HepG2 (cell line): ENCODE results near the gene ZBED6. TPM values are rescaled to one million over a fixed set of nuclear protein-coding genes. Genes with fewer than 3 reads are reported as not detected.

Source experiments
- ATAC-seq: fragments of 200-7000 bp; cut with Tn5 transposase; 3 replicates; pipeline ENCODE4 v1.9.1; 2020; ENCODE audit warnings: mild to moderate bottlenecking, moderate library complexity
- BruUV-seq: library from RNA; stranded (reverse); fragments of 400-500 nt; replicated peaks from 2 replicates; lab custom pipeline; 2021; lab: Mats Ljungman, UMichigan
- CTCF ChIA-PET: fragments of 300-600 bp; formaldehyde crosslinking; extraction: SDS; loops from one replicate; lab custom pipeline; 2021; ENCODE audit warnings: low total read pairs, inconsistent platforms, low intra/inter-chr PET ratio; lab: Yijun Ruan, JAX
- POLR2A ChIA-PET: fragments of 350-600 bp; sonication (Branson Sonifier 250); formaldehyde crosslinking; loops from one replicate; lab custom pipeline; 2020; ENCODE audit warnings: antibody characterized with exemption, inconsistent platforms; lab: Yijun Ruan, JAX
- DNase-seq: peaks from one replicate; pipeline ENCODE4 v3.0.0-alpha.2; 2015; ENCODE audit warnings: low spot score
- FAIRE-seq: peaks from 3 replicates; lab custom pipeline; 2011; peaks lifted over from hg19 to GRCh38; lab: Jason Lieb, UNC
- H2AFZ ChIP-seq: one replicate; pipeline ENCODE4 v1.6.1; 2011; ENCODE audit warnings: low read length, inconsistent platforms
- H3K27ac ChIP-seq: fragments of 300-600 bp; 3 replicates; pipeline ENCODE4 v1.8.0; 2011; ENCODE audit warnings: mixed run types, mild to moderate bottlenecking, mixed read lengths, low read length, inconsistent platforms; ENCODE audit not compliant: insufficient read depth; ENCODE audit errors: extremely low read length
- H3K27me3 ChIP-seq, 2 experiments: fragments of 200-600 bp in 1 of 2; 2 replicates in 1 of 2; 3 replicates in 1 of 2; pipeline versions ENCODE4 v1.6.0 to v1.8.0; 2011; ENCODE audit warnings: low read length in 2 of 2, mild to moderate bottlenecking in 2 of 2, moderate library complexity in 2 of 2, inconsistent platforms in 1 of 2; ENCODE audit not compliant: insufficient read depth in 2 of 2, control insufficient read depth in 1 of 2
- H3K36me3 ChIP-seq, 2 experiments: fragments of 200-600 bp in 1 of 2; replicated peaks in 1 of 2; 2 replicates in 1 of 2; 3 replicates in 1 of 2; pipeline versions ENCODE4 v1.5.1 to v1.8.0; 2011; ENCODE audit warnings: low read length in 2 of 2, inconsistent platforms in 1 of 2; ENCODE audit not compliant: insufficient read depth in 2 of 2, control insufficient read depth in 1 of 2
- H3K4me1 ChIP-seq: 2 replicates; pipeline ENCODE4 v1.5.1; 2012; ENCODE audit warnings: low read length, inconsistent platforms; ENCODE audit not compliant: insufficient read depth
- H3K4me2 ChIP-seq: 2 replicates; pipeline ENCODE4 v1.6.0; 2011; ENCODE audit warnings: low read depth, low read length, inconsistent platforms
- H3K4me3 ChIP-seq, 3 experiments: fragments of 200-600 bp in 1 of 3; sonication (generic), shearing (Covaris generic) in 1 of 3; replicated peaks in 1 of 3; 2 replicates each; pipeline ENCODE4 v1.5.1; 2011 to 2016; ENCODE audit warnings: low read length in 3 of 3, inconsistent platforms in 2 of 3, low read depth in 2 of 3, mild to moderate bottlenecking in 2 of 3, control low read depth in 1 of 3, mixed read lengths in 1 of 3; ENCODE audit not compliant: insufficient read depth in 1 of 3
- H3K79me2 ChIP-seq: one replicate; pipeline ENCODE4 v1.6.1; 2011; ENCODE audit warnings: low read length, inconsistent platforms; ENCODE audit not compliant: insufficient read depth
- H3K9ac ChIP-seq: 2 replicates; pipeline ENCODE4 v1.6.0; 2011; ENCODE audit warnings: mild to moderate bottlenecking, low read depth, low read length, inconsistent platforms; ENCODE audit not compliant: insufficient read depth
- H3K9me3 ChIP-seq: 2 replicates; pipeline ENCODE4 v1.5.1; 2012; ENCODE audit warnings: mild to moderate bottlenecking, low read length
- H4K20me1 ChIP-seq: 2 replicates; pipeline ENCODE4 v1.6.0; 2011; ENCODE audit warnings: inconsistent platforms, mild to moderate bottlenecking, low read length, moderate library complexity; ENCODE audit not compliant: insufficient read depth
- CENPX ChIP-seq: sonication (generic); formaldehyde crosslinking; IDR thresholded peaks from 2 replicates; pipeline ENCODE4 v1.9.0; 2021; ENCODE audit warnings: mild to moderate bottlenecking, missing genetic modification reagents, moderate library complexity
- MYNN ChIP-seq: sonication (generic); formaldehyde crosslinking; IDR thresholded peaks from 2 replicates; pipeline ENCODE4 v1.4.0; 2020; ENCODE audit warnings: mild to moderate bottlenecking, low read depth, missing genetic modification reagents
- POLR2A ChIP-seq, 2 experiments: IDR thresholded peaks; 2 replicates each; pipeline ENCODE4 v1.6.1; 2011; ENCODE audit warnings: low read depth in 2 of 2, low read length in 2 of 2, mild to moderate bottlenecking in 1 of 2, moderate library complexity in 1 of 2; ENCODE audit not compliant: insufficient read depth in 1 of 2
- RCOR2 ChIP-seq: IDR thresholded peaks from 2 replicates; pipeline ENCODE4 v1.6.1; 2016; ENCODE audit warnings: missing biosample characterization, missing genetic modification reagents
- TBX2 ChIP-seq: sonication (generic); formaldehyde crosslinking; IDR thresholded peaks from 2 replicates; pipeline ENCODE4 v1.5.0; 2020; ENCODE audit warnings: missing genetic modification reagents, mild to moderate bottlenecking, borderline replicate concordance
- ZNF446 ChIP-seq: sonication (generic); formaldehyde crosslinking; IDR thresholded peaks from 2 replicates; pipeline ENCODE4 v1.5.0; 2020; ENCODE audit warnings: mild to moderate bottlenecking, missing genetic modification reagents
- ZNF703 ChIP-seq: sonication (generic); formaldehyde crosslinking; IDR thresholded peaks from 2 replicates; pipeline ENCODE4 v1.5.1; 2020; ENCODE audit warnings: missing genetic modification reagents, mild to moderate bottlenecking, moderate library complexity, borderline replicate concordance
- WGBS: methylation state at CpG from one replicate; pipeline ENCODE4 v1.1.6; 2017; ENCODE audit warnings: low lambda C conversion rate; 5-methylcytosine and 5-hydroxymethylcytosine counted together
- in situ Hi-C: cut with HindIII; loops from 2 replicates; pipeline ENCODE4 v1.10.0; 2017; ENCODE audit warnings: low pct_unique_long_range_greater_than_20kb; ENCODE audit not compliant: extremely low pct_ligation_motif_present
- intact Hi-C: fragments of 100-400 bp; cut with micrococcal nuclease; formaldehyde crosslinking; loops from one replicate; pipeline ENCODE4 v1.10.0; 2022; ENCODE audit not compliant: unreplicated experiment
- polyA plus RNA-seq, 8 experiments: library from polyadenylated mRNA; depleted of rRNA in 3 of 8; stranded (reverse) in 7 of 8; unstranded in 1 of 8; fragments of >200 nt; fragmentation: Illumina TruSeq in 4 of 8; extraction: Trizol in 4 of 8; gene quantifications; 2 replicates each; pipeline versions ENCODE4 v1.2.1 to v1.2.3, GENCODE V29; 2011 to 2016; ENCODE audit warnings: low read depth in 4 of 8, missing spikeins in 1 of 8, mixed read lengths in 1 of 8; ENCODE audit not compliant: insufficient read depth in 1 of 8
- total RNA-seq, 5 experiments: library from RNA; depleted of rRNA; stranded (reverse); fragments of >200 nt; fragmentation: Illumina TruSeq; extraction: Trizol; gene quantifications; 2 replicates each; pipeline ENCODE4 v1.2.3, GENCODE V29; 2016; ENCODE audit warnings: low read depth in 1 of 5
- TF ChIP-seq, protein P1 (sequence below): IDR thresholded peaks from 2 replicates; pipeline ENCODE4 v1.6.1; 2012; ENCODE audit warnings: low read depth, low read length, improper control_type of control experiment
- TF ChIP-seq, protein P2 (sequence below): sonication (generic); formaldehyde crosslinking; IDR thresholded peaks from 2 replicates; pipeline ENCODE4 v1.5.1; 2020; ENCODE audit warnings: missing genetic modification reagents, mild to moderate bottlenecking, borderline replicate concordance
- TF ChIP-seq, protein P3 (sequence below): sonication (generic); formaldehyde crosslinking; IDR thresholded peaks from 2 replicates; pipeline ENCODE4 v1.4.0; 2020; ENCODE audit warnings: mild to moderate bottlenecking, missing genetic modification reagents
- TF ChIP-seq, protein P4 (sequence below): sonication (generic); formaldehyde crosslinking; IDR thresholded peaks from 2 replicates; pipeline ENCODE4 v1.9.0; 2022; ENCODE audit warnings: missing genetic modification reagents, mild to moderate bottlenecking, borderline replicate concordance

The ZBED6 gene
- total and polyA plus RNA-seq, 2 of the 13 experiments (the other 11 are each of a cell fraction or from before 2014, with no cell fraction given), result 9.3 to 12.5 TPM

DNA sequence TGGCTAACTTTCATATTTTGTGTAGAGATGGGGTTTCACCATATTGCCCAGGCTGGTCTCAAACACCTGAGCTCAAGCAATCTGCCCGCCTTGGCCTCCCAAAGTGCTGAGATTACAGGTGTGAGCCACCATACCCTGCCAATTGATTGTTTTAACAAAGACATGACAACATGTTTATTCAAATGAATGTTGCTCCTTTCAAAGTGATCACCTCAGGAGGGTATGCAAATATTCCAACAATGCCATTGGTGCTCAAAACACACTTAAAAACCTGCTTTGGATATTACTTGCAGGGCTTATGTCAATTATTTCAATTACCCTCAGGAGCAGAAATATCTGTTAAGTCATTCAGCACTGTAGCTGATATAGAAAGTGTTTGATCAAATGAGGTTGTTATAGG lies 22.6 kb upstream of the ZBED6 start:
- no peak for FAIRE-seq
- no peaks in the 10 kb centered on the region for H3K36me3 ChIP-seq
- no TSS peak for BruUV-seq
- H3K27me3 ChIP-seq, result no peaks in the 10 kb centered on the region
- H3K27ac ChIP-seq, result no peak overlapping the region
- H3K4me2 ChIP-seq, result no peak overlapping the region
- 90% methylated on average over 1 of the region's 1 CpG for WGBS
- no peak overlapping the region for H3K4me3 ChIP-seq
- no peak overlapping the region for H2AFZ ChIP-seq
- TF ChIP-seq ZNF446 (CRISPR knock-in tag) (no peak), POLR2A (IDR thresholded peaks at IDR 0.05; ENCODE audit: insufficient read depth in 1 of 2, low read depth in 2 of 2, low read length in 2 of 2) (no peak), TBX2 (CRISPR knock-in tag) (no peak), ZNF703 (CRISPR knock-in tag) (no peak), CENPX (CRISPR knock-in tag) (no peak), RCOR2 (CRISPR knock-in tag) (no peak), MYNN (CRISPR knock-in tag) (no peak)
- TF ChIP-seq, protein P1, sequence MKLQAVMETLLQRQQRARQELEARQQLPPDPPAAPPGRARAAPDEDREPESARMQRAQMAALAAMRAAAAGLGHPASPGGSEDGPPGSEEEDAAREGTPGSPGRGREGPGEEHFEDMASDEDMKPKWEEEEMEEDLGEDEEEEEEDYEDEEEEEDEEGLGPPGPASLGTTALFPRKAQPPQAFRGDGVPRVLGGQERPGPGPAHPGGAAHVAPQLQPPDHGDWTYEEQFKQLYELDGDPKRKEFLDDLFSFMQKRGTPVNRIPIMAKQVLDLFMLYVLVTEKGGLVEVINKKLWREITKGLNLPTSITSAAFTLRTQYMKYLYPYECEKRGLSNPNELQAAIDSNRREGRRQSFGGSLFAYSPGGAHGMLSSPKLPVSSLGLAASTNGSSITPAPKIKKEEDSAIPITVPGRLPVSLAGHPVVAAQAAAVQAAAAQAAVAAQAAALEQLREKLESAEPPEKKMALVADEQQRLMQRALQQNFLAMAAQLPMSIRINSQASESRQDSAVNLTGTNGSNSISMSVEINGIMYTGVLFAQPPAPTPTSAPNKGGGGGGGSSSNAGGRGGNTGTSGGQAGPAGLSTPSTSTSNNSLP, result no peak
- TF ChIP-seq, protein P2, sequence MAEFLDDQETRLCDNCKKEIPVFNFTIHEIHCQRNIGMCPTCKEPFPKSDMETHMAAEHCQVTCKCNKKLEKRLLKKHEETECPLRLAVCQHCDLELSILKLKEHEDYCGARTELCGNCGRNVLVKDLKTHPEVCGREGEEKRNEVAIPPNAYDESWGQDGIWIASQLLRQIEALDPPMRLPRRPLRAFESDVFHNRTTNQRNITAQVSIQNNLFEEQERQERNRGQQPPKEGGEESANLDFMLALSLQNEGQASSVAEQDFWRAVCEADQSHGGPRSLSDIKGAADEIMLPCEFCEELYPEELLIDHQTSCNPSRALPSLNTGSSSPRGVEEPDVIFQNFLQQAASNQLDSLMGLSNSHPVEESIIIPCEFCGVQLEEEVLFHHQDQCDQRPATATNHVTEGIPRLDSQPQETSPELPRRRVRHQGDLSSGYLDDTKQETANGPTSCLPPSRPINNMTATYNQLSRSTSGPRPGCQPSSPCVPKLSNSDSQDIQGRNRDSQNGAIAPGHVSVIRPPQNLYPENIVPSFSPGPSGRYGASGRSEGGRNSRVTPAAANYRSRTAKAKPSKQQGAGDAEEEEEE (CRISPR knock-in tag), result no peak
- TF ChIP-seq, protein P3, sequence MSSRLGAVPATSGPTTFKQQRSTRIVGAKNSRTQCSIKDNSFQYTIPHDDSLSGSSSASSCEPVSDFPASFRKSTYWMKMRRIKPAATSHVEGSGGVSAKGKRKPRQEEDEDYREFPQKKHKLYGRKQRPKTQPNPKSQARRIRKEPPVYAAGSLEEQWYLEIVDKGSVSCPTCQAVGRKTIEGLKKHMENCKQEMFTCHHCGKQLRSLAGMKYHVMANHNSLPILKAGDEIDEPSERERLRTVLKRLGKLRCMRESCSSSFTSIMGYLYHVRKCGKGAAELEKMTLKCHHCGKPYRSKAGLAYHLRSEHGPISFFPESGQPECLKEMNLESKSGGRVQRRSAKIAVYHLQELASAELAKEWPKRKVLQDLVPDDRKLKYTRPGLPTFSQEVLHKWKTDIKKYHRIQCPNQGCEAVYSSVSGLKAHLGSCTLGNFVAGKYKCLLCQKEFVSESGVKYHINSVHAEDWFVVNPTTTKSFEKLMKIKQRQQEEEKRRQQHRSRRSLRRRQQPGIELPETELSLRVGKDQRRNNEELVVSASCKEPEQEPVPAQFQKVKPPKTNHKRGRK (CRISPR knock-in tag), result no peak
- TF ChIP-seq, protein P4, sequence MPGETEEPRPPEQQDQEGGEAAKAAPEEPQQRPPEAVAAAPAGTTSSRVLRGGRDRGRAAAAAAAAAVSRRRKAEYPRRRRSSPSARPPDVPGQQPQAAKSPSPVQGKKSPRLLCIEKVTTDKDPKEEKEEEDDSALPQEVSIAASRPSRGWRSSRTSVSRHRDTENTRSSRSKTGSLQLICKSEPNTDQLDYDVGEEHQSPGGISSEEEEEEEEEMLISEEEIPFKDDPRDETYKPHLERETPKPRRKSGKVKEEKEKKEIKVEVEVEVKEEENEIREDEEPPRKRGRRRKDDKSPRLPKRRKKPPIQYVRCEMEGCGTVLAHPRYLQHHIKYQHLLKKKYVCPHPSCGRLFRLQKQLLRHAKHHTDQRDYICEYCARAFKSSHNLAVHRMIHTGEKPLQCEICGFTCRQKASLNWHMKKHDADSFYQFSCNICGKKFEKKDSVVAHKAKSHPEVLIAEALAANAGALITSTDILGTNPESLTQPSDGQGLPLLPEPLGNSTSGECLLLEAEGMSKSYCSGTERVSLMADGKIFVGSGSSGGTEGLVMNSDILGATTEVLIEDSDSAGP, result no peak
- intact Hi-C loops, result no loop called here
- no peaks in the 10 kb centered on the region for H3K79me2 ChIP-seq
- no peaks in the 10 kb centered on the region for H3K9me3 ChIP-seq
- no peak overlapping the region for H3K9ac ChIP-seq
- in situ Hi-C loops, result no loop called here
- no peak for DNase-seq
- POLR2A ChIA-PET, result no interaction called here
- no peak for ATAC-seq
- CTCF ChIA-PET, result no interaction called here
- H4K20me1 ChIP-seq, result no peaks in the 10 kb centered on the region
- peaks cover 22% of the 10 kb centered on the region for H3K4me1 ChIP-seq
